ENCODE measurements around the gene EPHX1. TPM values are rescaled to one million over a fixed set of nuclear protein-coding genes. Genes with fewer than 3 reads are reported as not detected.

Gene EPHX1
- total RNA-seq, 4 donors from 2014 or later: 28.9 to 109 (median 59.9) TPM

GRCh38 chr1:225876900-225877510 is 67.1 kb downstream of the EPHX1 start:
- H3K27me3 ChIP-seq: no peaks in the 10 kb centered on the region
- peak overlapping the region in 3 of 4 donors; percentile 39 to 96 (median 39) for H3K27ac ChIP-seq

GRCh38 chr1:225877580-225877979 is 67.7 kb downstream of the EPHX1 start:
- H3K4me1 ChIP-seq: peaks cover 4 to 57% (median 26%) of the 10 kb centered on the region in 4 donors
- TF ChIP-seq POLR2A (IDR thresholded peaks at IDR 0.05): no peak
- TF ChIP-seq CTCF (IDR thresholded peaks at IDR 0.05): peak in 4 of 6 experiments; percentile 32 to 43 (median 38)
- peak overlapping the region in 1 of 4 donors; percentile 6 for H3K4me3 ChIP-seq
- no peaks in the 10 kb centered on the region for H3K9me3 ChIP-seq
- peak overlapping the region in 3 of 4 donors; percentile 39 to 96 (median 39) for H3K27ac ChIP-seq
- H3K27me3 ChIP-seq: no peaks in the 10 kb centered on the region
- peak; percentile 49 to 76 (median 75) for DNase-seq
- H3K36me3 ChIP-seq: peaks cover 0 to 14% (median 3%) of the 10 kb centered on the region in 3 donors

More at GRCh38 chr1:225876900-225877510, 67.1 kb downstream of the EPHX1 start:
- TF ChIP-seq POLR2A (IDR thresholded peaks at IDR 0.05) (no peak), CTCF (IDR thresholded peaks at IDR 0.05) (no peak)
- Histone ChIP-seq H3K36me3 (peaks cover 0 to 16% (median 3%) of the 10 kb centered on the region in 3 donors), H3K4me1 (peaks cover 4 to 57% (median 26%) of the 10 kb centered on the region in 4 donors), H3K4me3 (no peak overlapping the region), H3K9me3 (no peaks in the 10 kb centered on the region)
- no peak for DNase-seq

GRCh38 chr1:225878282-225878681 is 68.4 kb downstream of the EPHX1 start:
- Histone ChIP-seq H3K27me3 (no peaks in the 10 kb centered on the region), H3K36me3 (peaks cover 0 to 13% (median 3%) of the 10 kb centered on the region in 3 donors), H3K9me3 (no peaks in the 10 kb centered on the region), H3K27ac (peak overlapping the region in 3 of 4 donors; percentile 39 to 96 (median 39)), H3K4me3 (no peak overlapping the region), H3K4me1 (peaks cover 4 to 57% (median 26%) of the 10 kb centered on the region in 4 donors)
- TF ChIP-seq POLR2A (IDR thresholded peaks at IDR 0.05): no peak
- no peak for TF ChIP-seq CTCF (IDR thresholded peaks at IDR 0.05)
- DNase-seq: no peak

GRCh38 chr1:225879521-225880221 is 69.7 kb downstream of the EPHX1 start:
- Histone ChIP-seq H3K27me3 (no peaks in the 10 kb centered on the region), H3K9me3 (no peaks in the 10 kb centered on the region), H3K27ac (peak overlapping the region; percentile 91 to 96 (median 95)), H3K36me3 (no peaks in the 10 kb centered on the region), H3K4me1 (peaks cover 4 to 57% (median 26%) of the 10 kb centered on the region in 4 donors), H3K4me3 (peak overlapping the region in 2 of 4 donors; percentile 90 to 92)
- TF ChIP-seq CTCF (IDR thresholded peaks at IDR 0.05): no peak
- TF ChIP-seq POLR2A (IDR thresholded peaks at IDR 0.05): peak; percentile 29 to 48
- DNase-seq: peak in 1 of 3 donors; percentile 49

GRCh38 chr1:225880222-225880588 is 70.3 kb downstream of the EPHX1 start:
- TF ChIP-seq CTCF (IDR thresholded peaks at IDR 0.05): no peak
- no peak for TF ChIP-seq POLR2A (IDR thresholded peaks at IDR 0.05)
- Histone ChIP-seq H3K27ac (peak overlapping the region; percentile 91 to 96 (median 95)), H3K9me3 (no peaks in the 10 kb centered on the region), H3K4me1 (peaks cover 4 to 57% (median 26%) of the 10 kb centered on the region in 4 donors), H3K4me3 (peak overlapping the region in 3 of 4 donors; percentile 90 to 92 (median 91)), H3K36me3 (no peaks in the 10 kb centered on the region), H3K27me3 (no peaks in the 10 kb centered on the region)
- DNase-seq: no peak

Measured in Peyer's patch (tissue), 4 donors.